GM19035 (cell line): ENCODE measurements around the gene ICE1.
A peak's percentile ranks its signal among the peaks of the same experiment; 100 is the strongest.
"Not testable (repeated sequence)": the region's sequence is repeated elsewhere in the genome, so short reads cannot be mapped to it uniquely, and the experiment has no call there.

Source experiments
- ATAC-seq: cut with Tn5 transposase; IDR thresholded peaks from one replicate; pipeline ENCODE4 v1.9.1; 2021; ENCODE audit not compliant: unreplicated experiment

Gene ICE1, protein sequence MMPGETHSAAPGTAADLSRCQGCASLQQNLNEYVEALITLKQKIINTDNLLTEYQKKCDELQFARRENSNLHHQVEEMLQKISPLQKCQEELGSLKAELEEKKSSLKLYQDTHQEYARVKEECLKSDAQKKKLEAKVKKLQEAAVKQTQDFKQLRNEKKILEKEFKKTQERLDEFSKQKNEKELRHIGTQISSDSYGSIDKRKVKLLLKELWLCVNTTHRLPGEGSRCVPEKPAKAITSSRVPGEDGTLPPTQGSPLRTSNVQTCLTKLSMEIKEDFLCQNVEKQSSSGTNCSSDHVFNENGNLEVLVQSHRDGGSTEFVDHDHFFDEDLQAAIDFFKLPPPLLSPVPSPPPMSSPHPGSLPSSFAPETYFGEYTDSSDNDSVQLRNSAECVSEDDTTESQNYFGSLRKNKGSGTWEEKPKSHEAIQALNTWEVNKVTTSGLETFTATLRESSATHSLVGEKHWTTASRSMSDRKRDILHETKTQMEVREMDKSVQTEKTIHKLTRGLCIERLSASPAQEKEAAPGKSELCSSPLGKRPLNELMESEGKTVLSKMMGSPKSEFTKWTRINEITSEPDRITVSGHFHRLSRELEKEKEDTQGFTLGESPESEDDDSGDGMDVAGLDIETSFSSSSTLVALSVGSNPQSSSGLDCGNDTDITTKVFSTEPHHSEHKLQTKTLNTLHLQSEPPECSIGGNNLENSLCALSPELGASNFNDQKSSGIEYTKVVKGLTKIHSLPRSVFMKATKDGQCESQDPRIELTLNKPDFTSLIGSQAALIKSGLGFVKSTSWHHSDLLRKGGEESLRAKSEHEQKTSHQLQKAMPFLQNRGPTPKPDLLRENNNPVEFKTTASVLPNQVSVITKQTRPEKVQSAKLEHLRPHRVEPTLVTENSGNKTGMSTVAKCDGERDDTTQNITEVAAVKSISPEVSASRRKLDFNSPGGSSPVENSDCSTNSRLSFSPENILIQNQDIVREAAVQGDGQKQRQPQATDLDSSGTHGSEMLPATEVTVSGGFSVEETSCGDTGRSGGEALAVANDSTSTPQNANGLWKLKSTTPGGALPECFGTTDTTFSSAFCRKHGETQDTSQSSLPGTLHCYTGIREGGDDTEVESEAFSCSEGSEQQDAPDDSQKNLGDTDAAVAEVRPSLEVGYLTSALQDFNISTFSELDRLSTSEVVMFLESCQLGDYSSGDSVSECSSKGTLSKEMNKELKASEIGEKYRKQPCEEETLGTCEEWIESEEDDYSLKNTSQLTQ (N-terminal part only)

DNA sequence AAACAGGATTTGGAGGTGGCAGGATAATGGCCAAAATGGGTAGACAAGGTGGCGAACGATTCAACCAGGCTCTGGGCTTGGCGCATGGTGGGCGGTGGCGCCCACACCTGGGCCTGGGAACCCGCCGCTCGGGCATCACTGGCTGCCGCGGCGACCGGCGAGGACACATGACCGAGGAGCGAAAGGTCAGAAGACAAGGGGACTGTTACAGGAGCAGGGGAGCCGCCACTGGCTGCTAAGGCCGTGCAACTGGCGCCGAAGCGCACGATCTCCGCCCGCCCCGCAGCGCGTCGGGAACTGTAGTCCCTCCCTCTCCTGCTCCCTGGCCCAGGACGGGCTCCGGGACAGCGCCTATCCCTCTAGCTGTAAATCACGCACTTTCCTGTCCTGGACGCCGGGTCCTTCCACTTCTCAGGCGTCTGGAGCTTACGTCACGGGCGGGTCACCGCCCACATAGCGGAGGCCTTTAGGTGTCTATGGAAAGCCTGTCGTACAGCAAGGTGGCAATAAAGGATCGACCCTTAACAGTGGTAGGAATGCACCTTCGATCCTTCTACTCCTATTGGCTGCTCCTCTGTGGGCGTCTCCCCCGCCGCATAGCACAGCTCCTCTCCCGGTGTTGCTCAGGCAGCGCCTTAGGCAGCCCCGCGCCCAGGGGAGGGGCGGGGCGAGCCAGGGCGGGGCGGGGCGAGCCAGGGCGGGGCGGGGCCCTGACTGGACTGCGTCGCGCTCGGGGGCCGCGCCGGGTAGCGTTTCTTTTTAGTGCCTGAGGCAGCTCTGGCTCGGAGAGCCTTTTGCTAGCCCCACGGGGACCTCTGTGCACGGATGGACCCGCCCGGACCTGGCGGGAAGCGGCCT is at the start of gene ICE1:
Gene ICE1 (plus strand): TSS at position 717 of the 858 bp plus-strand sequence. CDS start 239 bp downstream, outside the sequence.
- peak; percentile 78 for ATAC-seq

DNA sequence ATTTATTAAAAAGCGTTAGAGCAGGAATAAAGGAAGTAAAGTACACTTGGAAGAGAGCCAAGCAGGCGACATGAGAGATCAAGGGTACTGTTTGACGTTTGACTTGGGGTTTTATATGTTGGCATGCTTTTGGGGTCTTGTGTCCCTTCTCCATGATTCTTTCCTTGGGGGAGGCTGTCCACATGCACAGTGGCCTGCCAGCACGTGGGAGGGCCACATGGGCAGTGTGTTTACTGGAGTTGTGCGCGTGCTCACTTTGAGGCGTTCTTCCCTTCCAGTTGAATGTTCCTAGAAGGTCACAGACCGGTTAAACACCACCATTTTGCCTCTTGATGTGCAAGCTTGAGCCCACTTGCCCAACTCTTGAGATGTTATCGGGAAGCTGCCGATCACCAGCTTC is 49.5 kb upstream of the ICE1 start:
- no peak for ATAC-seq

DNA sequence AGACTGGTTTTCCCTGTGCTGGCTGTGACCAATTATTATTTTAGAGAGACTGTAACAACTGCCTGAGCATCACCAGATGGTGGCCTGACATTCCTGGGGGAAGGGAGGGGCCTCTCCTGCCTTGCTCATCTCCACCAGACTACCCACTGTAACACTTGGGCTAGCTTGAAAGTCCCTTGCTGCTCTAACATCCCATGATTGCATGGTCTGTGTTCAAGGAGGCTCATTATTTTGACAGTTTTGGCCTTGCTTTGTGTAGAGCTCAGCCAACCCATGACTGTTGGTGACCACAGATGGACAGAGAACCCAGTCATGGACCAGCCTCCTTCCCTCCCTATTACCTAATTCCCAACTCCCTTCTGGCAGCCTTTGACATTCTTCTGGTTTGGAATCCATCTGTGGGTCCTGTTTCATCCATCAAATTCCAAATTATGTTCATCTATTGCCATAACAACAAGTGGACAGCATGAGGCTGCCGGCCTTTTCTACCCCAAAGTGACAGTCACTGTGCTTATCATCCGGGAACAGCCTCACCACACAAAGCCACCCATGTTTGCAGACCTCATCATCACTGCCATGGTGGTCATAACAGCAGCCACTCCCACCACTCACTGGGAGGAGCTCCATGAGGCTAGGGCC is 49.0 kb upstream of the ICE1 start:
- ATAC-seq = no peak

DNA sequence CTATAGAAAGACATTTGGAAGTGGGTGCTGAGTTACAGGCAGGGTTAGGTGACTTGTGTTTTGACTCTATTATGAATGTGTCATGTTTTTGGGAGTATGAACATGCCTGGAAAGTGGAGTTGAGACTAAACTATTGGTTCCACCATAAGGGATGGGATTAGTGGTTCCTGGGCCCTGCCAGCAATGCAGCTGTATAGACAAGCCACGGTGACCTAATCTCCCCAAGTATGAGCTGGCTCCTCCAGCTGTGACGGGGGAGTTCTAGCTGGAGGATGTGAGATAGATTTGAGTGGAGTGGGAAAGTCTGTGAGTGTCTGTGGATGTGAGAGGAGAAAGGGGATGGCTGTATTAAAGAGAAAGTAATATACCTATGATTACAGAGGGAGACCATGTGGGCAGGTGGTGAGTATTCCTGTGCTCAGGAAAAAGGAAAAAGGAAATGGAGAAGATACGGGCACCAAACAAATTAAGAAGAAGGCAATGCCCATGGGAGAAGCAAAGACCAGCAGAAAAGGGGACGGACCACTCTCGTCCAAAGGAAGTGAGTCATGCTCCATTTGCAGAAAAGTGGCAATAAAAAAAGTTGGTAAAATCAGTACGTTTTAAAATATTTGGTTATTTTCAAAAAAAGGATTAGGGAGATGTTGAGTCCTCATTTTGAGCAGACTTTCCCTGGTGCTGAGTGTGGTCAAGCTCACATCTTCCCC is 48.3 kb upstream of the ICE1 start:
- no peak for ATAC-seq

DNA sequence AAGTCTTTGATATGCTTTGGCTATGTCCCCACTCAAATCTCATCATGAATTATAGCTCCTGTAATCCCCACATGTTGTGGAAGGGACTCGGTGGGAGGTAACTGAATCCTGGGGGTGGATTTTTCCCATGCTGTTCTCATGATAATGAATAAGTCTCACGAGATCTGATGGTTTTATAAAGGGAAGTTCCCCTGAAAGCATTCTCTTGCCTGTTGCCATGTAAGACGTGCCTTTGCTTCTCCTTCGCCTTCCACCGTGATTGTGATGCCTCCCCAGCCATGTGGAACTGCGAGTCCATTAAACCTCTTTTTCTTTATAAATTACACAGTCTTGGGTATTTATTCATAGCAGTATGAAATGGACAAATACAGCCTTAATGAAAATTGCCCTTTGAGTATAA is 44.7 kb upstream of the ICE1 start:
- no peak for ATAC-seq

DNA sequence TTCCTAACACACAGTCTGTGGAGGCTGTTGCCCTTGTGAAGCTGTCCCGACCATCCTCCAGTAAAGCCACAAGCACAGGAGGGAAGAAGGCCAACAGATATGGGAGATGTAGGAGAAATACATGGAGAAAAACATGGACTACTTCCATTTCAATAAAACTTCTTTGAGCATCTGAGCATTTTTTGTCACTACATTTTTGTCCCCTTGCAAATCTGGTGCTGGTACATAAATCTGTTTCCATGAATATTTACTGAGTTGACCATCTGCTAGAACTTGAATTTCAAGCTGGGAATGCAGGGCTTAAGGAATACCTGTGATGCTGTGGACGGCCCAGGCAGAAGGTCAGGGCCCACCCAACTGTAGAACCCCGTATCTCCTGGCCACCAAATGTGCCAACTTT is 43.9 kb upstream of the ICE1 start:
- ATAC-seq = no peak

DNA sequence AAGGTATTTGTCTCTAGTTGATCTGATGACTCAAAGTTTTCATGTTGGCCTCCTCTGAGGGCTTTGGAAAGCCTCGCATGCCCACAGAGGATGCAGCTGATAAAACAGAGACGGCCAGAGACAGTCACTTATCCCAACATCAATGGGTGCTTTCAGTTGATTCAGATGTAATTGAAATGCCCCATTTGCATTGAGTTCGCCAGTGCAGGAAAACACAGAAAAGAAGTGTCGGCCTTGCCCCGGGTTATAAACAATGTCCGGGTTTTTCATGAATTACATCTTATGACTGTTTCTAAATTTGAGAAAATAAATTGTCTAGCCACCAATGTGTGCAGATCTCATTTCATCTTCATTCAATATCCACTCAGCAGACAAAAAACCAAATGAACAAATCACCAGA is 42.2 kb upstream of the ICE1 start:
- no peak for ATAC-seq

DNA sequence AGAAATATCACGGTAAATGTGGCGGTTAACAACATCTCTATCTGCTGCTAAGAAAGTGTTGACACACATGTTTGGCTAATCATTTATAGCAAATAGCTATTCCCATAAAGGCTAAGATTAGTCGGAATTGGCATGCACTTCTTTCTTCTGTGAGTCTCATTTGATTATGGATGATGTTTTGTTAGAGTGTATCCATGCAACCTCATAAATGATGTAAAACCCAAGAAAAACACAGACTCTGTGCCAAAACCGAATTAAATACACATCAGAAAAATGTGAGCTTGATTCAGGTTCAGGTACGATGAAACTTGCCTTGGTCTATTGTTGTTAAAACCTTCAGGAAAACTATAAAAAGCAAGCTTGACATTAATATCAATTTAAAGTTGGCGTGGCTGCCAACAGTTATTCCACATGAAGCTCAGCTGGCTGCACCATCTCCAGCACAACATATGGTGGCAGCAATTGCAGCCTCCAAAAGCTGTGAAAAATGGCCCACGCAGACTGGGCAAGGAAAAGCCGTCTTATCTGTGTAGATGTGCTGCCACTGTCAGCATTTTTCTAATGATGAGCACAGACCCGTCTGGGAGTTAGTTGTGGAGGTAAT is 41.1 kb upstream of the ICE1 start:
- no peak for ATAC-seq

DNA sequence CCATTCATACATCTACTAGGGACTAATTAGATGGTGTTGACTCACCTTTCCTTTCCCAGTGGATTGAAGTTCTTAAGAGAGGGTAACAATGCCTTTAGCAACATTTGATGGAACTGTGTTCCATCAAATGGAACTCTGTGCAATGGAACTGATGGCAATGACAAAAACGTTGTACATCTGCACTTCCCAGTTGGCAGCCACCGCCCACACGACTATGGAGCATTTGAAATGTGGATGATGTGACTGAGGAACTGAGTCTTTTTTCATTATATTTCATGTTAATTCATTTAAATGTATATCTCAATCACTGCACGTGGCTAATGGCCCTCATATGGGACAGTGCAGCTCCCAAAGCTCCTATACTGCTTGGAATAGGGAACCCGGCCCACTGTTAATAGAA is 39.0 kb upstream of the ICE1 start:
- no peak for ATAC-seq

DNA sequence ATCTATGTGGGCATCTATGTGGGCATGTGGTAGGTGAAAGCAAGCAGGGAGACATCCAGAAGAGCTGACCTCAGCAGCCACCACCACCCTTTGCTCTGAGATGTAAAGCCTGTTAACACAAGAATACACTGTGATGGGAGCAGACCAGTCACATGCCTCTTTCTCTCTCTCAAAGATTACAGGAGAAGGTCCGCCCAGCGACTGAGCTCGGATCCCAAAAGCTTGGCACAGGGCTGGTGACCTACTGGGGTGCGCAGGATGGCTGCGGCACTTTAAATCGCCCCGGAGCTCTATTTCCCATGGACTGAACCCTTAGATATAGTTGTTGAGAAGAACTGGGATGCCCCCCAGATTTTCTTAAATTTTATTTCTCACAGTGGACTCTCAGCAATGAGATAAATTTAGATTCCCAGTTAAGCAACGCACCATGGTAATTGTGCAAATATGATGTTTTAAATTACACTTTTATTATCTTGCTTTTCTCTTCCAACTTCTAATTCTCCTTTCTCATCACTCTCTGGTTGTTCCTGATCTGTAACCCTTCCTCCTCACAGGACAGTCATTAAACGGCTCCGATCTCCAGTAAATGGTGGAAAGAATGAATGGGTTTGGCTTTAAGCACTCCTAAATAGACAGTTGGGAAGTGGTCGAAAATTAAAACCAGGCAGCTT is 37.7 kb upstream of the ICE1 start:
- no peak for ATAC-seq

DNA sequence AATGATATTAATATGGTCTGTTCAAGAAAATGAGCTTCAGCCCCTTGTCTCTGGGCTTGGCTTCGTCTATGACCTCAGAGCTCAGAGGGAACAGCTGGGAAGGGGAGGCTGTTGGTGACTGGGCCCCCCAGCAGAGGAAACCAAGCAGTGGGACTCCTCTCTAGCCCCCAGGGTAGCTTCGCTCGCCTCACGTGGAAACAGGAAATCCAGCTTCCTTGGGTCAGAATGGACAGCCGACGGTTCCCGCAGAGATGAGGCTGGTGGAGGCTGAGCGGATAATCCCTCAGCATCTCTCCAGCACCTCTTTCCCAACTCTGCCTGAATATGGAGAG is 37.2 kb upstream of the ICE1 start:
- ATAC-seq = no peak

DNA sequence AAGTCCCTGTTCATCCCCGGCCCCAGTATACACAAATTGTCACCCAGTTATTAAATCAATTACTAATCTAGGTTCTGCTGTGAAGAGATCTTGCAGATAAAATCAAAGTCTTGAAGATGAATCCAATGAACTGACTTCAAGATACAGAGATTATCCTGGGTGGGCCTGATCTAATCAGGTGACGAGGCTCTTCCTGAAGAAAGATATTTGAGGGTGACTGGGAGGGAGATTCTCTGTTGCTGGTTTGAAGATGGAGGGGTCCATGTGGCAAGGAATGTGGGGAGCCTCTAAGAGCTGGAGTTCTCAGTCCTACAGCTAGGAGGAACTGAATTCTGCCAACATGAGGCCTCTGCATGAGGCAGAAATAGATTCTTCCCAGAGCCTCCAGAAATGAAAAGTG is 36.1 kb upstream of the ICE1 start:
- no peak for ATAC-seq

DNA sequence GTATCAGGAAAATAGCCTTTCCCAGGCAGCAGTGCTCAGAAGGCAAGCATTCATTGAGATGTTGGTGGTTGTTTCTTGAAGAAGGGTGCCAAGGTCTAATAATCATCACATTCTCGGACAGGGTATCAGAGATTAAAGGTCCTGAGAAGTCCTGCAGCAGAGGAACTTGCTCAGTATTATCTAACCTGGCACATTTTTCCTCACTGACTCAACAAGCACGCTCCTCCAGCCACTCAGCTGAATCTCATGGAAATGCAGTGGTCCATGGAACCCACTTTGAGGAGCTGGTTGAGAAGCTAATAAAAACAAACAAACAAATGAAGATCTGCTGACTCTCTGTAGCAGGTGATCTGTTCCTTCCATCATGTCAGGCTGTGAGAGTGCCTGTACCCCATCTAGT is 35.3 kb upstream of the ICE1 start:
- ATAC-seq = no peak

DNA sequence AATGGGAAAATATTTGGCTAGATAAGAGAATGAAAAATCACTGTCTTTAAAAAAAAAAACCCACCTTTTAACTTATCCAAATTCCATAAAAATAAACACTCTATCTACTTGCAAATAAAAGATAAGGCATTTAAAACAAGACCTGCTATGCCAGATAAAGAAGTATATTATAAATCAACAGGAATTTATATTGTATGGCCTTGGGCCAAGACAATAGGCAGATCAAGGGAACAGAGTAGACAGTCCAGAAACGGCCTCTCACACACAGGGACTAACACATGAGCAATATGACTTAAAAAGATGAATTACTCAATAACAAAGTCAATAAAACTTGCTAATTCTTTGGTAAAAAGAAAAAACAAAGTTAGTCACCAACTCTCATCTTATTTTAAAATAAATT is 34.7 kb upstream of the ICE1 start:
- no peak for ATAC-seq

DNA sequence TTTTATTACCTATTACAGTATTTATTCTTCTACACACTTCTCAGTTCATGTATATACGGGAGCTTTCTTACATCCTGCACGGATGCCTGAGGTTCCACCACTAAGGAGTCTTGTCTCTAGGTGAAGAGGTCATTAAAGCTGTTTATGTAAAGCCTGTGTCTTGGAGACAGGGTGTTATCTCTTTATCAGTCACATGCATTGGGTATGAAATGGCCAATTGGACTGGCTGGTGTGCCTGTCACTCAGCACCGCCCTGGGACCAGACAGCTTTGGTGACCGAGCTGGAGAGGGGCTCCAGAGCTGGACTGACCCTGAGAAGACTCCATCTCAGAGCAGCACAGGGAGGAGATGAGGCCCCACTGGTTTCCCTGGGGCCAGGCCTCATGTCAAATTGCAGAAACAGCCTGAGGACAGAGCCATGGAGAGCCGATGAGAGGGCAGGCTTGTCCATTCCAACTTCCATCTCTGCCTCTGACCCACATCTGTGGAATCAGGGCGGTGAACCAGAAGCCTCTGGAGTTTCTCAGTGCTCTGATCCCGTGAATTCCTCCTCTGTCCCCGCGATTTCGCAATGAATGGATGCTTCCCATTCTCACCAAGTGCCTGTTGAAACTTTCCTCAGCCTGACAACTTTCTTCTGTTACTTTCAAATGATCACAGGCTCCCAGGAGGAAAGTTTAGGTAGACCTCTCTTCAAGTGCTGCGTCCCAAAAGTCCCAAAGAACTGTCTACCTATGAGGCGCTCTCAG is 32.2 kb upstream of the ICE1 start:
- not testable (repeated sequence) for ATAC-seq

DNA sequence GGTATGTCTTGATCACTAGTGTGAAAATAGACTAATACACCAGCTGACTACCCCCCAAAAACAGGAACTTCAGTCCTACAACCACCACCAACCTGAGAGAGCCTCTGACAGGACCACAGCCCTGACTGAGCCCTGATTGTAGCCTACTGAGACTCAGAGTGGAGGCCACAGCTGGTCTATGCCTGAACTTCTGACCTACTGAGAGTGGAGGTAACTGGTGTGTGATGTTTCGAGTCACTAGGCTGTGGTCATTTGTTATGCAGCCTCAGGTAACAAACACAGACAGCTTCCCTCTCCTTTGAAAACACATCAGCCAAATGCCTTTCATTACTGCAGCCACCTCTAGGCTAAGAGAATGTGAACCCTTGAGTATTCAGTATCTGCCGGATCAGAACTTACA is 30.0 kb upstream of the ICE1 start:
- not testable (repeated sequence) for ATAC-seq

DNA sequence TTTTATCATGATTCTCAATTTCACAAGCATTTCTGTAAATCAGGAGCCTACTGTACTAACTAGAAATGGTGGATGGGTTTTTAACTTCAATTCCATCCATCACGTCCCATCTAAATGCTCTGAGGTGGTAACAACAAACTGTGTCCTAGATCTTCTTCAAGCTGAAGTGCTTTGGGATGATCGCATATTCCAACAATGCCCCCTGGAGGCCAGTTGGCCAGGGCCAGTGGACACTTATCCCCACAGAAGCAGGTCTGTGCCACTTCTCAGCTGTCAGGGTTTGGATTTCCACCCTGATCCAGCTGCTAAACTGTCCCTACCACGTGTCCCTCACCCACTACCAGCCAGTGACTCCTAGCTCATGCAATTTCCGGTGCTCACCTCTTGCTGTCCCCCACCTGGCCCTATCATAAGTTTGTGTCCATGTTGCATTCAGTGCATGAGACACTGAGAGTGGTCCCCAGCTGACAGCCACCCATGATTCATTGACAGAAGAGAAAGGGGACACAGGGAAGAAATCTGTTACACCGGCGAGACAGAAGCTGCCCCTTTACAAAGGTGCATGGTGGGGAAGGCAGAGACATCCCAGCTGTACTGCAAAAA is 28.0 kb upstream of the ICE1 start:
- not testable (repeated sequence) for ATAC-seq
